T-helper 22 cell (primary cell): ENCODE results near the gene RABL2A.
"Not testable (repeated sequence)": the region's sequence is repeated elsewhere in the genome, so short reads cannot be mapped to it uniquely, and the experiment has no call there.

ENCODE experiments used
- DNase-seq: peaks from one replicate; pipeline ENCODE4 v3.0.0-alpha.2; 2020; ENCODE audit warnings: low read depth

The RABL2A gene

GRCh38 chr2:113685471-113685870 lies 58.4 kb downstream of the RABL2A start:
- no peak for DNase-seq

- no peak for DNase-seq
Measured at GRCh38 chr2:113686537-113686936, 59.5 kb downstream of the RABL2A start.

GRCh38 chr2:113690871-113691270 lies 63.8 kb downstream of the RABL2A start:
- DNase-seq, result not testable (repeated sequence)
